A549 (cell line): ENCODE data around the gene PLCB3. TPM values are rescaled to one million over a fixed set of nuclear protein-coding genes. Genes with fewer than 3 reads are reported as not detected.

Source experiments
- ATAC-seq, 2 experiments: fragments of 200-7000 bp in 1 of 2; fragments of >200 bp in 1 of 2; cut with Nextera tagmentation in 1 of 2; cut with Tn5 transposase in 1 of 2; 3 replicates each; pipeline versions ENCODE4 v1.8.0 to v1.9.1; 2018 to 2020; ENCODE audit warnings: mild to moderate bottlenecking in 1 of 2, moderate library complexity in 1 of 2
- CTCF ChIA-PET: fragments of 300-600 bp; sonication (Branson Sonifier 250); formaldehyde crosslinking; extraction: SDS; loops from one replicate; lab custom pipeline; 2021; ENCODE audit warnings: antibody characterized with exemption, inconsistent platforms; lab: Yijun Ruan, JAX
- POLR2A ChIA-PET: fragments of 350-600 bp; formaldehyde crosslinking; extraction: SDS; loops from one replicate; lab custom pipeline; 2021; ENCODE audit warnings: antibody characterized with exemption, inconsistent platforms; lab: Yijun Ruan, JAX
- DNase-seq, 2 experiments: peaks; one replicate each; pipeline versions ENCODE4 v3.0.0 to v3.0.0-alpha.2; 2011 to 2016; ENCODE audit warnings: low read depth in 1 of 2, low spot score in 1 of 2
- FAIRE-seq: peaks from 2 replicates; lab custom pipeline; 2011; peaks lifted over from hg19 to GRCh38; lab: Jason Lieb, UNC
- H3K27ac ChIP-seq, 2 experiments: fragments of >200 bp; sonication (Bioruptor Twin); formaldehyde crosslinking; 3 replicates each; pipeline ENCODE4 v1.5.1; 2016 to 2017
- H3K4me1 ChIP-seq: fragments of >200 bp; sonication (Bioruptor Twin); formaldehyde crosslinking; 3 replicates; pipeline ENCODE4 v1.6.1; 2016
- H3K4me2 ChIP-seq: fragments of >200 bp; sonication (Bioruptor Twin); formaldehyde crosslinking; 3 replicates; pipeline ENCODE4 v1.6.1; 2016
- H3K4me3 ChIP-seq: fragments of >200 bp; sonication (Bioruptor Twin); formaldehyde crosslinking; 3 replicates; pipeline ENCODE4 v1.5.1; 2016
- H3K9me3 ChIP-seq: fragments of >200 bp; sonication (Bioruptor Twin); formaldehyde crosslinking; 3 replicates; pipeline ENCODE4 v1.6.1; 2016
- BHLHE40 ChIP-seq: IDR thresholded peaks from 2 replicates; pipeline ENCODE4 v1.6.1; 2012; ENCODE audit warnings: low read depth, low read length, inconsistent platforms
- CEBPB ChIP-seq, 2 experiments: fragments of >200 bp in 1 of 2; sonication (Bioruptor Twin) in 1 of 2; formaldehyde crosslinking in 1 of 2; IDR thresholded peaks; 2 replicates each; pipeline ENCODE4 v1.6.1; 2012 to 2016
- CHD2 ChIP-seq: fragments of 150-350 bp; IDR thresholded peaks from 2 replicates; pipeline ENCODE4 v1.6.1; 2014; ENCODE audit warnings: low read length; ENCODE audit not compliant: partially characterized antibody
- CHD4 ChIP-seq: fragments of 200-600 bp; sonication (generic); IDR thresholded peaks from 2 replicates; pipeline ENCODE4 v1.6.1; 2016; ENCODE audit warnings: antibody characterized with exemption, mild to moderate bottlenecking, borderline replicate concordance
- EHF ChIP-seq: fragments of 250-450 bp; sonication (Bioruptor Pico); IDR thresholded peaks from 2 replicates; pipeline ENCODE4 v1.5.0; 2020; ENCODE audit warnings: mild to moderate bottlenecking
- EP300 ChIP-seq, 2 experiments: fragments of >200 bp; sonication (Bioruptor Twin); formaldehyde crosslinking; IDR thresholded peaks; 2 replicates in 1 of 2; 3 replicates in 1 of 2; pipeline ENCODE4 v1.6.1; 2016 to 2017
- HDAC2 ChIP-seq: fragments of 200-600 bp; sonication (generic); IDR thresholded peaks from 2 replicates; pipeline ENCODE4 v1.6.1; 2016
- HES2 ChIP-seq: fragments of >200 bp; sonication (Bioruptor Twin); formaldehyde crosslinking; IDR thresholded peaks from 2 replicates; pipeline ENCODE4 v1.6.1; 2016
- HOXA7 ChIP-seq: fragments of 250-450 bp; sonication (Bioruptor Pico); IDR thresholded peaks from 2 replicates; pipeline ENCODE4 v1.5.0; 2020; ENCODE audit warnings: mild to moderate bottlenecking, moderate library complexity
- HOXB13 ChIP-seq: fragments of 250-450 bp; sonication (Bioruptor Pico); IDR thresholded peaks from 2 replicates; pipeline ENCODE4 v1.5.0; 2020; ENCODE audit warnings: low read depth, mild to moderate bottlenecking, moderate library complexity
- HOXB5 ChIP-seq: fragments of 250-450 bp; sonication (Bioruptor Pico); IDR thresholded peaks from 2 replicates; pipeline ENCODE4 v1.5.0; 2020; ENCODE audit warnings: mild to moderate bottlenecking, moderate library complexity
- JUNB ChIP-seq: fragments of >200 bp; sonication (Bioruptor Twin); formaldehyde crosslinking; IDR thresholded peaks from 2 replicates; pipeline ENCODE4 v1.6.1; 2016
- KDM1A ChIP-seq: fragments of 200-600 bp; sonication (generic); IDR thresholded peaks from 2 replicates; pipeline ENCODE4 v1.6.1; 2016; ENCODE audit warnings: low read depth, mild to moderate bottlenecking
- MAFK ChIP-seq: fragments of 450-650 bp; IDR thresholded peaks from 2 replicates; pipeline ENCODE4 v1.6.1; 2014; ENCODE audit not compliant: partially characterized antibody
- MAX ChIP-seq: IDR thresholded peaks from 2 replicates; pipeline ENCODE4 v1.6.1; 2012
- MAZ ChIP-seq: fragments of 150-350 bp; IDR thresholded peaks from 2 replicates; pipeline ENCODE4 v1.6.1; 2014; ENCODE audit warnings: antibody characterized with exemption, low read depth, low read length, borderline replicate concordance
- NPAS2 ChIP-seq: fragments of 250-450 bp; sonication (Bioruptor Pico); IDR thresholded peaks from 2 replicates; pipeline ENCODE4 v1.8.0; 2022; ENCODE audit warnings: mild to moderate bottlenecking, moderate library complexity, borderline replicate concordance
- PHF8 ChIP-seq: fragments of 200-600 bp; sonication (generic); IDR thresholded peaks from 2 replicates; pipeline ENCODE4 v1.6.1; 2016; ENCODE audit warnings: low read depth, mild to moderate bottlenecking, antibody characterized with exemption, moderate library complexity, borderline replicate concordance
- RARB ChIP-seq: fragments of 250-450 bp; sonication (Bioruptor Pico); IDR thresholded peaks from 2 replicates; pipeline ENCODE4 v1.8.0; 2021; ENCODE audit warnings: mild to moderate bottlenecking, moderate library complexity
- RCOR1 ChIP-seq: fragments of 150-350 bp; IDR thresholded peaks from 2 replicates; pipeline ENCODE4 v1.6.1; 2014; ENCODE audit warnings: antibody characterized with exemption, low read length, low read depth
- USF2 ChIP-seq: fragments of 450-650 bp; IDR thresholded peaks from 2 replicates; pipeline ENCODE4 v1.6.1; 2014; ENCODE audit warnings: antibody characterized with exemption
- WGBS: methylation state at CpG from one replicate; pipeline ENCODE4 v1.1.6; 2017; ENCODE audit errors: missing lambda C conversion rate; 5-methylcytosine and 5-hydroxymethylcytosine counted together
- polyA plus RNA-seq, 4 experiments: library from polyadenylated mRNA; depleted of rRNA in 3 of 4; stranded (reverse); fragments of >200 nt; fragmentation: RNase III in 1 of 4; extraction: RNeasy Plus Mini Kit Qiagen cat#74134 plus additional on column Dnase treatment in 1 of 4; gene quantifications; 2 replicates in 3 of 4; 3 replicates in 1 of 4; pipeline ENCODE4 v1.2.3, GENCODE V29; 2011 to 2017
- TF ChIP-seq, protein P1 (sequence below): fragments of 250-450 bp; sonication (Bioruptor Pico); IDR thresholded peaks from 2 replicates; pipeline ENCODE4 v1.5.0; 2020; ENCODE audit warnings: low read depth, mild to moderate bottlenecking, moderate library complexity
- TF ChIP-seq, protein P2 (sequence below): fragments of >200 bp; sonication (Bioruptor Twin); formaldehyde crosslinking; IDR thresholded peaks from 3 replicates; pipeline ENCODE4 v1.6.1; 2016
- TF ChIP-seq, protein P3 (sequence below): fragments of >200 bp; sonication (Bioruptor Twin); formaldehyde crosslinking; IDR thresholded peaks from 3 replicates; pipeline ENCODE4 v1.5.1; 2016
- TF ChIP-seq, protein P4 (sequence below): fragments of 250-450 bp; sonication (Bioruptor Pico); IDR thresholded peaks from 2 replicates; pipeline ENCODE4 v1.5.0; 2021; ENCODE audit warnings: mild to moderate bottlenecking, moderate library complexity, borderline replicate concordance
- TF ChIP-seq, protein P5 (sequence below): IDR thresholded peaks from 2 replicates; pipeline ENCODE4 v1.6.1; 2012; ENCODE audit warnings: low read depth, borderline replicate concordance
- TF ChIP-seq, protein P6 (sequence below): IDR thresholded peaks from 2 replicates; pipeline ENCODE4 v1.6.1; 2012

Gene PLCB3
- polyA plus RNA-seq, 2 of the 4 experiments (the other 2 are of a cell fraction) = 8.8 to 21.2 TPM

GRCh38 chr11:64204464-64204989 lies 46.8 kb upstream of the PLCB3 start (continued):
- TF ChIP-seq, protein P1, sequence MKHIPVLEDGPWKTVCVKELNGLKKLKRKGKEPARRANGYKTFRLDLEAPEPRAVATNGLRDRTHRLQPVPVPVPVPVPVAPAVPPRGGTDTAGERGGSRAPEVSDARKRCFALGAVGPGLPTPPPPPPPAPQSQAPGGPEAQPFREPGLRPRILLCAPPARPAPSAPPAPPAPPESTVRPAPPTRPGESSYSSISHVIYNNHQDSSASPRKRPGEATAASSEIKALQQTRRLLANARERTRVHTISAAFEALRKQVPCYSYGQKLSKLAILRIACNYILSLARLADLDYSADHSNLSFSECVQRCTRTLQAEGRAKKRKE (CRISPR knock-in tag) = no peak
- no peak for TF ChIP-seq HDAC2
- TF ChIP-seq USF2 = no peak
- no peak for TF ChIP-seq NPAS2 (CRISPR knock-in tag)
- no peak for TF ChIP-seq RCOR1
- no peak for TF ChIP-seq HOXB5 (CRISPR knock-in tag)
- TF ChIP-seq, protein P2, sequence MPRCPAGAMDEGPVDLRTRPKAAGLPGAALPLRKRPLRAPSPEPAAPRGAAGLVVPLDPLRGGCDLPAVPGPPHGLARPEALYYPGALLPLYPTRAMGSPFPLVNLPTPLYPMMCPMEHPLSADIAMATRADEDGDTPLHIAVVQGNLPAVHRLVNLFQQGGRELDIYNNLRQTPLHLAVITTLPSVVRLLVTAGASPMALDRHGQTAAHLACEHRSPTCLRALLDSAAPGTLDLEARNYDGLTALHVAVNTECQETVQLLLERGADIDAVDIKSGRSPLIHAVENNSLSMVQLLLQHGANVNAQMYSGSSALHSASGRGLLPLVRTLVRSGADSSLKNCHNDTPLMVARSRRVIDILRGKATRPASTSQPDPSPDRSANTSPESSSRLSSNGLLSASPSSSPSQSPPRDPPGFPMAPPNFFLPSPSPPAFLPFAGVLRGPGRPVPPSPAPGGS = no peak
- TF ChIP-seq, protein P3, sequence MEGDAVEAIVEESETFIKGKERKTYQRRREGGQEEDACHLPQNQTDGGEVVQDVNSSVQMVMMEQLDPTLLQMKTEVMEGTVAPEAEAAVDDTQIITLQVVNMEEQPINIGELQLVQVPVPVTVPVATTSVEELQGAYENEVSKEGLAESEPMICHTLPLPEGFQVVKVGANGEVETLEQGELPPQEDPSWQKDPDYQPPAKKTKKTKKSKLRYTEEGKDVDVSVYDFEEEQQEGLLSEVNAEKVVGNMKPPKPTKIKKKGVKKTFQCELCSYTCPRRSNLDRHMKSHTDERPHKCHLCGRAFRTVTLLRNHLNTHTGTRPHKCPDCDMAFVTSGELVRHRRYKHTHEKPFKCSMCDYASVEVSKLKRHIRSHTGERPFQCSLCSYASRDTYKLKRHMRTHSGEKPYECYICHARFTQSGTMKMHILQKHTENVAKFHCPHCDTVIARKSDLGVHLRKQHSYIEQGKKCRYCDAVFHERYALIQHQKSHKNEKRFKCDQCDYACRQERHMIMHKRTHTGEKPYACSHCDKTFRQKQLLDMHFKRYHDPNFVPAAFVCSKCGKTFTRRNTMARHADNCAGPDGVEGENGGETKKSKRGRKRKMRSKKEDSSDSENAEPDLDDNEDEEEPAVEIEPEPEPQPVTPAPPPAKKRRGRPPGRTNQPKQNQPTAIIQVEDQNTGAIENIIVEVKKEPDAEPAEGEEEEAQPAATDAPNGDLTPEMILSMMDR = peak; percentile 77
- no peak for TF ChIP-seq CEBPB (IDR thresholded peaks at IDR 0.05)

DNA sequence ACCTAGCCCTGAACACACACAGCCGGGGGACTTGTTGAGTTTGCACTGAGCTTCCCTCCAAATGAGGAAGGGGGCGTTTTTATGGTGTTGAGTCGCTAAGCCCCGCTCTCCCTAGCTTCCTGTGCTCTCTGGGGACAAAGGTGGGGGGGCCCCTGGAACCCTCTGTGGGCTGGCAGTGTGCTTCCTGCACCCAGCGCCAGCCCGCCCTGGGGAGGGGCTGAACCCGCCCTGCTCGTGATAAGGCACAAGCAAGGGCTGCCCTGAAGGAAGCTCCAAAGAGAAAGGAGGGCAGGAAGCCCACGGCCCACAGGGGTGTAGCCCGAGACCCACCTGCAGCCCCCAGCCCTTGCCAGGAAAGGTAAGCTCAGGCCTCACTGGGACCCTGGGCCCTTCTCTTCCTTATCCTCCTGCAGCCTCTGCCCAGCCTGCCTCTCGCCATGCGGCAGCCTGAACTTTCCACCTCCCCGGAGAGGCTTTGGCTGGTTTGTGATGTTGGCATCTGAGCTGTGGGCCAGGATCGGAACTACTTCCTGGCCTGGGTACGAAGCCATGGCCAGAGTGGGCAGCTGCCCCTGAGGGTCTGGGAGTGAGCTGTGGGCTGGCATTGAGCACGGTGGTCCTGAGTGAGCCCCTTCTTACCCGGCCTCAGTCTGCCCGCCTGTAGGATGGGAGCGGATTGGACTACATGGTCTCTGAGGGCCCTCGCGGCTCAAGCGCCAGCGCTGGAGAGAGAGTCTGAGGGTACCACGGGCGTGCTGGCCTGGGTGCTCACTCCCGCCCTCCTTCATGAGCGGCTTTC lies 44.7 kb upstream of the PLCB3 start, which contains the start of gene FERMT3:
TSS of gene FERMT3 (plus strand) at position 265 of the 799 bp plus-strand sequence. CDS start 644 bp downstream, outside the sequence.
- peaks cover 9% of the 10 kb centered on the region; the same call in 1 of the 3 replicates for H3K4me1 ChIP-seq
- ChIA-PET CTCF (interaction anchor here (0.8 to 20.3 kb wide), 12 partner anchors 9 to 111 kb away, joined by 3 to 254 read pairs (median 3); partner anchors contain the start of genes CATSPERZ, DNAJC4, NUDT22 and PLCB3), POLR2A (interaction anchor here (3.0 kb wide), 1 partner anchor 21 kb away, joined by 18 read pairs; the partner anchor contains the start of gene STIP1)
- no peaks in the 10 kb centered on the region for H3K9me3 ChIP-seq
- H3K4me3 ChIP-seq = no peak within 1 kb of the TSS
- H3K27ac ChIP-seq = 0 out of 6 replicates have a peak within 1 kb of the TSS, but pooled peaks of 1 of the 2 experiments have one; percentile 34
- 94% methylated on average over 18 of the region's 27 CpGs for WGBS
- ATAC-seq = no peak
- no peak within 1 kb of the TSS for H3K4me2 ChIP-seq
- TF ChIP-seq HOXB13 (CRISPR knock-in tag) (no peak), MAZ (no peak), CHD2 (no peak), JUNB (no peak), MAFK (no peak), KDM1A (no peak), BHLHE40 (no peak), NPAS2 (CRISPR knock-in tag) (no peak), EHF (no peak), MAX (no peak), HOXA7 (CRISPR knock-in tag) (no peak), PHF8 (no peak), RARB (CRISPR knock-in tag) (no peak), EP300 (IDR thresholded peaks at IDR 0.05) (no peak), CHD4 (no peak), HES2 (no peak)
- TF ChIP-seq, protein P4, sequence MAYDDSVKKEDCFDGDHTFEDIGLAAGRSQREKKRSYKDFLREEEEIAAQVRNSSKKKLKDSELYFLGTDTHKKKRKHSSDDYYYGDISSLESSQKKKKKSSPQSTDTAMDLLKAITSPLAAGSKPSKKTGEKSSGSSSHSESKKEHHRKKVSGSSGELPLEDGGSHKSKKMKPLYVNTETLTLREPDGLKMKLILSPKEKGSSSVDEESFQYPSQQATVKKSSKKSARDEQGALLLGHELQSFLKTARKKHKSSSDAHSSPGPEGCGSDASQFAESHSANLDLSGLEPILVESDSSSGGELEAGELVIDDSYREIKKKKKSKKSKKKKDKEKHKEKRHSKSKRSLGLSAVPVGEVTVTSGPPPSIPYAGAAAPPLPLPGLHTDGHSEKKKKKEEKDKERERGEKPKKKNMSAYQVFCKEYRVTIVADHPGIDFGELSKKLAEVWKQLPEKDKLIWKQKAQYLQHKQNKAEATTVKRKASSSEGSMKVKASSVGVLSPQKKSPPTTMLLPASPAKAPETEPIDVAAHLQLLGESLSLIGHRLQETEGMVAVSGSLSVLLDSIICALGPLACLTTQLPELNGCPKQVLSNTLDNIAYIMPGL (CRISPR knock-in tag) = no peak
- TF ChIP-seq, protein P5, sequence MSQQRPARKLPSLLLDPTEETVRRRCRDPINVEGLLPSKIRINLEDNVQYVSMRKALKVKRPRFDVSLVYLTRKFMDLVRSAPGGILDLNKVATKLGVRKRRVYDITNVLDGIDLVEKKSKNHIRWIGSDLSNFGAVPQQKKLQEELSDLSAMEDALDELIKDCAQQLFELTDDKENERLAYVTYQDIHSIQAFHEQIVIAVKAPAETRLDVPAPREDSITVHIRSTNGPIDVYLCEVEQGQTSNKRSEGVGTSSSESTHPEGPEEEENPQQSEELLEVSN = no peak
- TF ChIP-seq, protein P6, sequence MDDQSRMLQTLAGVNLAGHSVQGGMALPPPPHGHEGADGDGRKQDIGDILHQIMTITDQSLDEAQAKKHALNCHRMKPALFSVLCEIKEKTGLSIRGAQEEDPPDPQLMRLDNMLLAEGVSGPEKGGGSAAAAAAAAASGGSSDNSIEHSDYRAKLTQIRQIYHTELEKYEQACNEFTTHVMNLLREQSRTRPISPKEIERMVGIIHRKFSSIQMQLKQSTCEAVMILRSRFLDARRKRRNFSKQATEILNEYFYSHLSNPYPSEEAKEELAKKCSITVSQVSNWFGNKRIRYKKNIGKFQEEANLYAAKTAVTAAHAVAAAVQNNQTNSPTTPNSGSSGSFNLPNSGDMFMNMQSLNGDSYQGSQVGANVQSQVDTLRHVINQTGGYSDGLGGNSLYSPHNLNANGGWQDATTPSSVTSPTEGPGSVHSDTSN = no peak
- DNase-seq = no peak
- FAIRE-seq = no peak
